Activated CD4-positive, alpha-beta T cell treated with anti-CD3 and anti-CD28 coated beads for 24 hours (primary cell): Measurements from ENCODE around the gene NCR2.

Source experiments
- DNase-seq, 2 donors: peaks; one replicate each; pipeline ENCODE4 v3.0.0-alpha.2; 2020; ENCODE audit warnings: low read depth in 2 of 2

The NCR2 gene

DNA sequence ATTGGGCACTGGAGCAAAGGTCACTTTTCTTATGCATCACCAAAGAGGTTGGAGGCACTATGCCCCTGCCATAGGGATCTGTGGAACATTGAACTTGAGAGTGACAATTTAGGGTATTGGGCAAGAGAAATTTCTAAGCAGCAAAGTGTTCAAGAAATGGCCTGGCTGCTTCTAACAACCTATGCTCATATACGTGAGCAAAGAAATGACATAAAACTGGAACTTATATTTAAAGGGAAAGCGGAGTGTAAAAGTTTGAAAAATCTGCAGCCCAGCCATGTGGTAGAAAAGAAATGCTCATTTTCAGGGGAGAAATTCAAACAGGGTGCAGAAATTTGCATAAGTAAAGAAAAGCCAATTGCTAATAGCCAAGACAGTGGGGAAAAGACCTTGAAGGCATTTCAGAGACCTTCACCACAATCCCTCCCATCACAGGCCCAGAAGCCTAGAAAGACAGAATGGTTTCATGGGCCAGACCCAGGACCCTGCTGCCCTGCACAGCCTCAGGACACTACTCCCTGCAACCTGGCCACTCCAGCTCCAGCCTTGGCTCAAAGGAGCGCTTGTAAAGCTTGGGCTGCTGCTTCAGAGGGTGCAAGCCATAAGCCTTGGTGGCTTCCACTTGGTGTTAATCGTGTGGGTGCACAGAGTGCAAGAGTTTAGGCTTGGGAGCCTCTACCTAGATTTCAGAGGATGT, 24.4 kb downstream of the NCR2 start:
- no peak for DNase-seq

DNA sequence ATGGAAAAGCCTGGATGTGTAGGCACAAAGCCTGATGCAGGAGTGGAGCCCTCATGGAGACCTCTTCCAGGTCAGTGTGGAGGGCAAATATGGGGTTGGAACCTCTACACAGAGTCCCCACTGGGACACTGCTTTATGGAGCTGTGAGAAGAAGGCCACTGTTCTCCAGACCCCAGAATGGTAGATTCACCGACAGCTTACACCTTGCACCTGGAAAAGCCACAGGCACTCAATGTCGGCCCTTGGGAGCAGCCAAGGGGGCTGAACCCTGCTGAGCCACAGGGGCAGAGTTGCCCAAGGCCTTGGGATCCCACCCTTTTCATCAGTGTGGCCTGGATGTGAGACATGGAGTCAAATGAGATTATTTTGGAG, 24.9 kb downstream of the NCR2 start:
- no peak for DNase-seq

DNA sequence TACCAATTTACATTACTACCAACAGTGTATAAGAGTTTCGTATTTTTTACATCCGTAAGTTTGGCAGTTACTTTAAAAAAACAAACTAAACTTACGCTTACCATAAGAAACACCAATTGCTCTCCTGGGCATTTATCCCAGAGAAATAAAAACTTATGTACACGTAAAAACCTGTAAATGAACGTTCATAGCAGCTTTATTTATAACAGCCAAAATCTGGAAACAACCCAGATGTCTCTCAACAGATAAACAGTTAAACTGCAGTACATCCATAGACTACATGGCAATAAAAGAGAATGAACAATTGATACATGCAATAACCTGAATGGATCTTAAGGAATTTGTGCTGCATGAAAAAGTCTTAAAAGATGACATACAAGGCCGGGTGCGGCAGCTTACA, 30.7 kb downstream of the NCR2 start:
- no peak for DNase-seq

DNA sequence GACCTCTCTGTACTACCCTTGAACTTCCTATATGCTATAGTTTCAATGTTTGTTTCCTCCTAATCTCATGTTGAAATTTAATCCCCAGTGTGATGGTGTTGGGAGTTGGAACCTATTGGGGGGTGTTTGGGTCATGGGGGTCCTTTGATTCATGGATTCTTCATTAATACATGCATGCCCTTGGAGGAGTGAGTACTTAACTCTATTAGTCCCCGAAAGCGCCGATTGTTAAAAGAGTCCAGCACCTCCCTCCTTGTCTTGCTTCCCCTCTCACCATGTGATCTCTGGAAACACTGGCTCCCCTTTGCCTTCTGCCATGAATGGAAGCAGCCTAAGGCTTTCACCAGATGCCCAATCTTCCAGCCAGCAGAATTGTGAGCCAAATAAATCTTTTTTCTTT, 31.7 kb downstream of the NCR2 start:
- no peak for DNase-seq

DNA sequence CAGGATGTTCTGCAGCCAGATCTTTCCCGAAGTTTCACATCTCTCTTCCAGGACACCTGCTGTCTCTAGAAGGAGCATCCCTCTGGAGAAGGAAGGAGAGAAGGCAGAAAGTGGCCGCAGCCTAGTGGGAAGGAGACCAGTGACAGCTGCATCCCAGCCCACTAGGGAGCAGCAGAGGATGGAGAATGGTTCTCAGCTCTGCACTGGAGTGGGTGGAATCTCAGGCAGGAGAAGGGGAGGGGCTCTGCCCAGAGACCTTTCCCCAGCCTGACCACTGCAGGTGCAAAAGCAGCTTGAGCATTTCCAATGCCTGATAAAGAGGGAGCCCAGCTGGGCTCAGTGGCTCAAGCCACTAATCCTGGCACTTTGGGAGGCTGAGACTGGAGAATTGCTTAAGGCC, 32.3 kb downstream of the NCR2 start:
- DNase-seq, result no peak

DNA sequence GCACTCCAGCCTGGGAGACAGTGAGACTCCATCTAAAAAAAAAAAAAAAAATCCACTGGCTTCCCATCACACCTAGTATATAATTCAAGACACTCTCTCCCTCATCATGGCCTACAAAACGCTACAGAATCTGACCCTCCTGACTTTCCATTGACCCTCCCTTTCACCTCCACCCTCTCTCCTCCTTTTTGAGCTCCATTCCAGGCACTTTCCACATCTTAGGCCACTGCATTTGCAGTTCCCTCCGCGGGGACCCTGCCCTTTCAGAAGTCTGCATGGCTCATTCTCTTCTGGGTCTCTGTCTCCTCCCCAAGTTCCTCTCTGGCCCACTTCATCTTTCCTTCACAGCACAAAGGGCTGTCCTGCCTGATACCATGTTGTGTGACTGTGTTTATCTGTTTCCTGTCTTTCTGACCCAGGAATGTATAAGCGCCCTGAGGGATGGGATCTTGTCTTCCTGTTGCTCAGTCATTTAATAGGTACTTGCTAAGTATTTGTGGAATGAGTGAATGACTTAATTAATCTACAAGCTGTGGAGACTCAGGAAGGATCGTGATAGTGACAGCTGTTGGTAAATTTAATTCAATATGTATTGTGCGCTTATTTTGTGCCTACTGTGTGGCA, 35.2 kb downstream of the NCR2 start:
- no peak for DNase-seq

DNA sequence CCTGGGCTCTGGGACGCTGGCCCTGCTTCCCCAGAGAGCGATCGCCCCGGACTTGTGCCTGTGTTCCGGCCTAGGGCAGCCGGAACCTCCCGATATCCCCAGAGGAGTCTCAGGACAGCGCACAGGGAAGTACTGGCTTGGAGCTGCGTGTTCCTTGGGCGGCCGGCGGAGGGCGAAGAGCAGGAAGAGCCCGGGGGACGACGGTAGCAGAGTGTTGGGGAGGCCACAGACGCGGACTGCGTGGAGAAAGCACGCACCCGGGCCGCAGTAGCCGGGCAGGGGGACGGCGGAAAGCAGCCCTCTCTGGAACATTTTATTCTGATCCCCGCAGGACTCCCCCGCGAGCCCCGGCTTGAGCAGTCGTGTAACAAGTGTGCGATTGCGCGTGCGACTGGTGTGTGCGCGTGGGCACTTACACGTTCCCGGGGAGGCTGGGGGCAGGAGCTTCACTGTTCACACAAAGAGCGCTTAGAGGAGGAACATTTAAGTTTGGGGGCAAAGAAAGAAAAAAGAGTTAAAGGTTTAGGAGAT, 36.1 kb downstream of the NCR2 start:
- DNase-seq, result no peak

DNA sequence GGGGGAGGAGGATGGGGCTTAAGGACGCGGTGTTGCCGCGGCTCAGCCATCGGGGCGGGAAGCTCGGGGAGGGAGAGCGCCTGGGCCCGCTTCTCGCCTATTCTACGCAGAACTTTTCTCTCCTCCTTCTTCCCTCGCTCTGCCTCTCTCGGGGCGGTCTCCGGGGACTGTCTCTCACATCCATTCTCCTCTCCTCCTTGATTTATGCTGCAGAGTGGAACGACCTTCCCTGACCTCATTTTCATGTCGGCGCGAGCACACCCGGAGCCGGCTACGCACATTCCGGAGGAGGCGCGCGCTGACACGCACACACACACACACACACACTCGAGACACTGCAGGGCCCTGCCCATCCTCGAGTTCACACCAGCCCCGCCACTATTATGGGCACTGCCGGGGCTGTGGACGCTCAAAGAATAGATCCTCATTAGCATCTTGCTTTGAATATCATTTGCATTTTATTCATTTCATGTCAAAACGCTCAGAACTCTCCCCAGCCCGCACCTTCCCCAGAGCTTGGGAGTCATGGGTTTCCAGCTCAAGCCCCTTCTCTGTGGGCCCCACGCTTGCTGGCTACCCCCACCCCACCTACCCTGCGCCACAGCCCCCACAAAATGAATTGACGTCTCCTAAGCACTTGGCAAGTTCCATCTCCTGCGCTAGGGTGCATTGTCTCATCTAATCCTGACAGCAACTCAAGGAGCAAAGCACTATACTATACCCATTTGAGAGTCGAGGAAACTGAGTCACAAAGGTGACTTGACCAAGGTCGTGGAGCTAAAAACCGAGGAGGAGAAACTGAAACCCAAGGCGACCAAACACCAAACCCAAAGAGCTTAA, 36.8 kb downstream of the NCR2 start:
- DNase-seq, result no peak

DNA sequence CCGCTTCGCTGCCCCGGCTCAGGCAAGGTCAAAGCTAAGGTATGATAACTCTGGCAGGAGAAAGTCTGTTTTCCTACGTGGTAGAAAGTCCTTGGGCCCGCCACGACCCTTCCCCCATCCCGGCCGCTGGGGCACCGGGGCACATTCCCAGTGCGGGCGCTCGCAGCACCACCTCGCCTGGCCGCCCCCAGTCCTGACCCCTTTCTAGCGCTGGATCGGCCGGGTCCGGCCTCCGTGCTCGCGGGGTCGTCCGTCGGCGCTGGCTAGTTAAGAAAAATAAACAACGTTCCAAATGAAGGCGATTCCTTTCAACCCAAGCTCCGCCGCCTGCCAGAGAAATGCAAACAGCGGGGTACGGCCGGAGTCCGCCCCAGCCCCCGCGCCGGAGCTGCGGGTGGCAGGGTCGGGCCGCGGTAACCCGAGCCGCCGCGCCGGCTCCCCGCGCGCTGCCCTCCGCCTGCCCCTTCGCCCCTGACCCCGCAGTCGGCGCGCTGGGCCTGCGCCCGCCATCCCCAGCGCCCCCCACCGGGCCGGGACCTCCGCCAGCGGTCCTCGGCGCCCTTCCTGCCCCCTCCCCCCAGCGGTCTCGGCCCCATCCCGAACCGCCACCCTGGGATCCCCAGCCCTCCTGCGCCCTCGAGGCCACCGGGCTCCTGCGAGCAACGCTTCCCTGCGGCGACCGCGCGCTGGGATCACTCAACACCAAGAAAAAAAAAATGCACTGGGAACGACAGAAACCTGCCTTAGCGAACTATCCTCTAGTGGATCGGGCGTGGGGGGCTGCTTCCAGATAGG, 37.6 kb downstream of the NCR2 start:
- DNase-seq, result no peak

DNA sequence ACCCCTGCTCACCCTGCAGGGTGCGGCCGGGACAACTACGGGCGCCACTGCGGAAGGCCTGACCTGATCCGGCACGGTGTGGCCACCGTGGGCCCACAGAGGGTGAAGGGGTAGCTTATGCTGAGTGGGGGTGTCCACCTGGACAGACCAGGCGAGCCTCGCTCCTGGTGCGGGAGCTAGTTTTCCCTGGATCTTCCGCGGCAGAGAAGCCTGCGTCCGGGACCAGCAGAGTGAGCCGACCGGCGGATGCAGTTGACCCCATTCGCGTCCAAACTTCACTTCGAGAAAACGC, 38.2 kb downstream of the NCR2 start:
- DNase-seq, result no peak

DNA sequence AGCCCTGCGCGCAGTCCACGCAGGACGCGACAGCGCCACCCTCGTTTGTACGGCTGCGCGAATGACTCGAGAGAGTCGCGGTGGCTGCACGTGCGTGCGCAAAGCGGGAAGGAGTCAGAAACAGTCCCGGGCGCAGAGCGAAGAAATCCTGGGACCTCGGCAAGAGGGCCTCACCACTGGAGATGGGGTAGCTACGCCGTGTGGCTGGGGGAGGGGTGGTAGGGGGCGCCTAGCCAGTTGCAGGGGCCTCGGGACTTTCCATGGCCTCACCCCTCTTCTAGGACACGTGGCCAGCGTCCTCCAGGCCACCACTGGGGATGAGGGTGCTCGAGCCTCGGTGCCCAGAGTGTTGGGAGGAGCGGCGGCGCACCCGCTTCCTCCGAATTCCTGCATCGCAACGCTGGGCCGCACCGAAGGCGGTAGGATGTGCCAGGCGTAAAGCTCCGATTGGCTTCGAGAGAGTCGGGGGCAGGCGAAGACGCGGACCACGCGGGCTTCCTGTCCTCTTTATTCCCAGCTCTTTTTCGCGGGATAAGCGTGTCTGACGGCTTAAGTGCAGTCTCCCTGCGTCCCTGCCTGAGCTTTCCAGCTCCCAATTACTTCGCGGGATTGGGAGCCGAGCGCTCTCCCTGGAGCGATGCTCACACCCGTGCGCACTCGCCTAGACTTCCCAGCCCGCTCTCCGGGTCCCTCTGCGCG, 38.7 kb downstream of the NCR2 start:
- no peak for DNase-seq

DNA sequence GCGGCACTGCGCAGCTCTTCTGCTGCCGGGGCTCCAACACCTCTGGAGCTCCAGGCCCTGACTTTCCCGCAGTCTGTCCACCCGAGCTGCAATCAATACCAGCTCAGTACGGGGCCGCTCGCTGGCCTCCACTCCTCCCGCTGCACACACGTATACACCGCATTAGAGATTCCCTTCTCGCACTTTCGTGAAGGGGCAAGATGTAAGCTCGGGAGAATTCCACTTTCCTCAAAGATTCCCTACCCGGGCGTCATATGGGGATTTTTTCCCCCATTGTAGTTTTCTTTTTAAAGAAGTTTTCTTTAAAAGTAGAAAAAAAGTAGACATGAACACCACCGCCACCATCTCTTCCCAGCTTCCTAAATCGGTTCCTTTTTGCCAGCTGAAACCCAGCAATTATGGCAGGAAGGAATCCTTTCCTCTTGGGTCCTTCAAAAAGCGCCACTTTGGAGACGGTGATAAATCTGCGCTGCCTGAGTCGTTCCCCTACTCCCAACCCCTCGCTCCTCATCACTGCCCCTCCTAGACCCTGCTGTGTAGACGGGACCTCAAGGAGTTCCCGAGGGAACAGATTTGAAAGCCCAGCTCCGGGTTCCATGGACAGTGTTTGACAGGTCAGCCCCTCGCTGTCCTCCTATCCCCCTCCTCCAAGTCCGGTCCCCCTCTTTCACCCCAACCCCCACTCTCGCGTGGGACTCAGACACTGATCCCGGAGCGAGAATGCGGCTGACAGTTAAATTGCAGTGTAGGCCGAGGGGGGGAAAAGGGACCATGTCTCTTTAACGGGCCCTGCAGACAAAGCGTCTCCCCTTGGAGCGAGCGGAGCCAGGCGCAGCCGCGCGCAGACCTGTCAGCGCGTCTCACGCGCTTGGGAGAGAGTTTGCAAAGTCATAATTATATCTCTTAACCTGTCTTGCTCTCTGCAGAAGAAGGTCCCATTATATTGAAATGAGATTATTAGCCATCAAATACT, 39.5 kb downstream of the NCR2 start:
- no peak for DNase-seq

DNA sequence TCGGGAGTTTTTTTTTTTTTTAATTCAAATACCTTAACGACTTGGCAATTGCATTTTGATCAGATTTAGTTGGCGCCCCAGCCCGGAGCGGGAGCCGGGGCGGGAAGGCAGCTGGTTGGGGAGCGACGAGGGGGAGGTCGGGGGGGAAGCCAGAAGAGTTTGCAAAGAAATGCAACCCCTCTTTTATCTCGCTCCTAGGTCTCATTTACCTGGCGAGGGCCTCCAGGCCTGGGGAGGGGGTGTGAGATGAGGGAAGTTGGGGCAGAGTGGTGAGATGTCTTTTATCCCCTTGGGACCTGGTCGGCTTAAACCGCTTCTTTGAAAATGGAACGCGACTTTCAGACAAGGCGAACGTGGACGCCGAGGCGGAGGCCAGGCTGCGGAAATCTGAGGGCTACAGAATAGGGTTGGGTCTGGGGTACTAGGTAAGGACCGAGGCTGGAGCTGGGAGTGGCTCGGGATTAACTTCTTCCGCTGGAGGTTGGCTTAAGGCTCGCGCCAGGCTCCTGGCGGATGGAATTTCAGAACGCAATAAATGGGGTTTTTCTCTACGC, 40.3 kb downstream of the NCR2 start:
- no peak for DNase-seq

DNA sequence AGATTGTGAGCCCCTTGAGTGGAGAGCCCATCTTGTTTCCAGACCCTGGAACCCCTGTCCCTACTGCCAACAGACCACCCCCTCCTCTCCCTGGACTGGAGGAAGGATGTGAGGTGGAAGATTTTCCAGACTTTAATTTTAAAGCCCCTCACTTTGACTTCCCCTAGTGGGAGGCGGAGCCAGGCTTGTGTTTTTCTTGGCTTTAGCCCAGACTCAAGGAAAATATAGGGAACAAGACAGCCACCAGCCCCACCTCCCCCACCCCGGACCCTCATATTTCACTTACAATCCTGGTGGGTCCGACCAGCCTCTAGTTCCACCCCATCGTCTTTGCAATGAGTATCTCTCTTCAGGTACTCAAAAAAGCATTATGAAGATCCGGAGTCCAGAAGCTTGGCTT, 40.8 kb downstream of the NCR2 start:
- DNase-seq, result no peak

DNA sequence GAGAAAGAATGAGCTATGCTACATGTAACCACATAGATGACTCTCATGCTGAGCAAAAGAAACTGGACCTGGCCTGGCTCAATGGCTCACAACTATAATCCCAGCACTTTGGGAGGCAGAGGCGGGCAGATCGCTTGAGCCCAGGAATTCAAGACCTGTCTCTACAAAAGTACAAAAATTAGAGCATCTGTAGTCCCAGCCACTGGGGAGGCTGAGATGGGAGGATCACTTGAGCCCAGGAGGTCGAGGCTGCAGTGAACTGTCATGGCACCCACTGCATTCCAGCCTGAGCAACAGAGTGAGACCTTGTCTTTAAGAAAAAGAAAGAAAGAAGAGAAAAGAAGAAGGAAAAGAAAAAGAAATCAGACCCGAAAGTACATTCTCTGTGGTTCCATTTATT, 41.7 kb downstream of the NCR2 start:
- no peak for DNase-seq

DNA sequence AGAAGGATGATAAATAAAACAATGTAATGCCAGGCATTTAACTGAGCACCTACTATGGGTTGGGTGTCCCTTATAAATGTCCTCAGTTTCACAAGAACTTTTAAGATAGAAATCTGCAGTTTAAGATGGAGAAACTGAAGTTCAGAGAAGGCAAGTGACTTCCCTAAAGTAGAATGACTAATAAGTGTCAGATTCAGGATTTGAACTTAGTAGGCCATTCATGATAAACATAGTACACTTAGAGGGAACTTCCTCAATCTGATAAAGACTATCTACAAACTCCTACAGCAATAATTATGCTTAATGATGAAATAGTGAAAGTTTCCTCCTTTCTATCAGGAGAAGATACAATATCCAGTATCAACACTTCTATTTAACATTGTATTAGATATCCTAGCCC, 43.9 kb downstream of the NCR2 start:
- no peak for DNase-seq

DNA sequence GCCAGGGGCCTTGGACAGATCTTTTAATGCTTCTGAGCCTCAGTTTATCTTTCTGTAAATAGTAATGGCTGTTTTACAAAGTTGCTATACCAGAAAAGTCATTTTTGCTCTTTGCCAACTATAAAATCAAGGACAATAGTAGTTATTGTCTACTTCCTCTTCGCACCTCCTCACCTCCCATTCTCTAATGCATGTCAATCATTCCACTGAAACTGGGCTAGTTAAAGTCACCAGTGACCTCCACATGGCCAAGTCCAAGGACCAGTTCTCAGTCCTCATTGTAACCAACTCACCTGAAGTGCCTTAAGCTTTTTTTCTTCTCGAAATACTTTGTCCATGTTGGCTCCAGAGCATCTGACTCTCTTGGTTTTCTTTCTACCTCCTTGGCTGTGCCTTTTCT, 51.2 kb downstream of the NCR2 start:
- no peak for DNase-seq

DNA sequence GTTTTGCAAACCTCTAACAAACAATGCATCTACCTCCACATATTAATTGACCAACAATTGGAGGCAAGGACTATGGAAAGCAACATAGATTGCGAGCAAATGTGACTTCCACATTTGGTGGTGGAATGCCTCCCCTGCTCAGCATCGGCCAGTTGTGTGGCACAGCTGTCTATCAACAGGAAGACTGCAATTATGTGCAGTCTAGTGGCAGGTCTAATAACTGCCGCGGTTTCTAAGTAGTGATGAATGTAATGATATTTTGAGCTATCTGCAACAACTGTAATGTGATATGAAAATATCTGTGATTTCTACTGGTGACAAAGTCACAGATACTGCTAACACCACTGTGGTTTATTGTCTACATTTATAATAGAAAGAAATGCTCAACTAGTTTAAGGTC, 56.8 kb downstream of the NCR2 start:
- DNase-seq, result no peak

DNA sequence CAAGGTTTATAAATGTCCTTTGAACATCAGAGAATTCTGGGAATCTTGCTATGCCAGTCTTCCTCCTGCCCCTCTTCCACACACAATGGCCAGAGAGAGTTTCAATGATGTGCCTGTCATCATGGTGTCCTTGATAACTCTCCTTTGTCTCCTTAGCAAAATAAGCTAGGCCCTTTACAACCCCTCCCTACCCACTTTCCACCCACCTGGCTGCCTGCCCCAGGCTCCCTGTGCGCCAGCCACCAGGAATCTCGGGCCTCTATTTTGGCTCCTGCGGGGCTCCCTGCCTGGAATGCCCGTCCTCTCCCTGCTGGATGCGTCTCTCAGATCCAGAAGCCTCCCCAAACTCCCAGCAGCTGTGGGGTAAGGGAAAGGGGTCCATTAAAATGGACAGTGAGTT, 60.9 kb downstream of the NCR2 start:
- DNase-seq, result no peak

DNA sequence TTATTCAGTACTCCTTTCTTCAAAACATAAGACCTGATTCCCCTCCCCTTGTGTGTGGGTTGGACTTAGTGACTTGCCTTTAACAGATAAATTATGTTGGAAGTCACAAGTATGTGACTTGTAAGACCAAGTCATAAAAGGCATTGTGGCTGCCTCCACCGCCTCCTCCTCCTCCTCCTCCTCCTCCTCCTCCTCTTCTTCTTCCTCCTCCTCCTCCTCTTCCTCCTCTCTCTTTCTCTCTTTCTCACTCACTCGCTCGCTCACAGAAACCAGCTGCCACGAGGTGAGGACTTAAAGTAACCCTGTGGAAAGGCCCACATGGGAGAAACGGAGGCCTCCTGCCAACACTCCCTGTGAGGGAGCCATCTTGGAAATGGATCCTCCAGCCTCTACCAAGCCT, 64.0 kb downstream of the NCR2 start:
- DNase-seq, result no peak
